D721Med (cell line): ENCODE results near the gene CCDC178.
"Not testable (repeated sequence)": the region's sequence is repeated elsewhere in the genome, so short reads cannot be mapped to it uniquely, and the experiment has no call there.

ENCODE experiments used
- DNase-seq: peaks from one replicate; pipeline ENCODE4 v3.0.0; 2011; ENCODE audit warnings: low spot score; ENCODE audit not compliant: insufficient read length
- FAIRE-seq: peaks from 2 replicates; lab custom pipeline; 2011; peaks lifted over from hg19 to GRCh38; lab: Jason Lieb, UNC
- TF ChIP-seq, protein P1 (sequence below): IDR thresholded peaks from 2 replicates; pipeline ENCODE4 v1.5.1; 2012; ENCODE audit warnings: mild to moderate bottlenecking, control low read depth; ENCODE audit not compliant: insufficient read depth; ENCODE audit errors: missing control alignments

Gene CCDC178

DNA sequence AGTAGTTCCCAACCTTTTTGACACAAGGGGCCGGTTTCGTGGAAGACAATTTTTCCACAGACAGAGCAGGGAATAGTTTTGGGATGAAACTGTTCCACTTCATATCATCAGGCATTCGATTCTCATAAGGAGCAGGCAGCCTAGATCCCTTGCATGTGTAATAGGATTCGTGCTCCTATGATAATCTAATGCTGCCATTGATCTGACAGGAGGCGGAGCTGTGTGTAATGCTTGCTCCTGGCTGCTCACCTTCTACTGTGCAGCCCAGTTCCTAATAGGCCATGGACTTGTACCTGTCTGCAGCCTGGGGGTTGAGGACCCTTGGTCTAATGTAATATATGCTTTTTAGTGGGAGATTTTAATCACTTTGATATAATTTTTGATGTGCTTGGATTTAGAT lies 479.0 kb downstream of the CCDC178 start:
- TF ChIP-seq, protein P1, sequence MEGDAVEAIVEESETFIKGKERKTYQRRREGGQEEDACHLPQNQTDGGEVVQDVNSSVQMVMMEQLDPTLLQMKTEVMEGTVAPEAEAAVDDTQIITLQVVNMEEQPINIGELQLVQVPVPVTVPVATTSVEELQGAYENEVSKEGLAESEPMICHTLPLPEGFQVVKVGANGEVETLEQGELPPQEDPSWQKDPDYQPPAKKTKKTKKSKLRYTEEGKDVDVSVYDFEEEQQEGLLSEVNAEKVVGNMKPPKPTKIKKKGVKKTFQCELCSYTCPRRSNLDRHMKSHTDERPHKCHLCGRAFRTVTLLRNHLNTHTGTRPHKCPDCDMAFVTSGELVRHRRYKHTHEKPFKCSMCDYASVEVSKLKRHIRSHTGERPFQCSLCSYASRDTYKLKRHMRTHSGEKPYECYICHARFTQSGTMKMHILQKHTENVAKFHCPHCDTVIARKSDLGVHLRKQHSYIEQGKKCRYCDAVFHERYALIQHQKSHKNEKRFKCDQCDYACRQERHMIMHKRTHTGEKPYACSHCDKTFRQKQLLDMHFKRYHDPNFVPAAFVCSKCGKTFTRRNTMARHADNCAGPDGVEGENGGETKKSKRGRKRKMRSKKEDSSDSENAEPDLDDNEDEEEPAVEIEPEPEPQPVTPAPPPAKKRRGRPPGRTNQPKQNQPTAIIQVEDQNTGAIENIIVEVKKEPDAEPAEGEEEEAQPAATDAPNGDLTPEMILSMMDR: no peak
- FAIRE-seq (peak; percentile 97), DNase-seq (no peak)

- no peak for DNase-seq
- no peak for FAIRE-seq
- TF ChIP-seq, protein P1: no peak
Observed at GRCh38 chr18:32958746-32959145, 481.8 kb downstream of the CCDC178 start.

GRCh38 chr18:32956591-32957315 lies 483.8 kb downstream of the CCDC178 start:
- TF ChIP-seq, protein P1: no peak
- no peak for DNase-seq

DNA sequence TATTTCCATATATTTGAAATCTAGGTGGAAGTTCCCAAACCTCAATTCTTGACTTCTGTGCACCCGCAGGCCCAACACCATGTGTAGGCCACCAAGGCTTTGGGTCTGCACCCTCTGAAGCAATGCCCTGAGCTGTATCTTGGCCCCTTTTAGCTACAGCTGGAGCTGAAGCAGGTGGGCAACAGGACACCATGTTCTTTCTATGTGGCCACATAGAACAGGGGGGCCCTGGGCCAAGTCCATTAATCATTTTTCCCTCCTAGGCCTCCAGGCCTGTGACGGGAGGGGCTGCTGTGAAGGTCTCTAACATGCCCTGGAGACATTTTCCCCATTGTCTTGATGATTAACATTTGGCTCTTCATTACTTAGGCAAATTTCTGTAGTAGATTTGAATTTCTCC lies 488.2 kb downstream of the CCDC178 start:
- not testable (repeated sequence) for FAIRE-seq, DNase-seq

More at GRCh38 chr18:32956591-32957315, 483.8 kb downstream of the CCDC178 start:
- peak; percentile 80 for FAIRE-seq

DNA sequence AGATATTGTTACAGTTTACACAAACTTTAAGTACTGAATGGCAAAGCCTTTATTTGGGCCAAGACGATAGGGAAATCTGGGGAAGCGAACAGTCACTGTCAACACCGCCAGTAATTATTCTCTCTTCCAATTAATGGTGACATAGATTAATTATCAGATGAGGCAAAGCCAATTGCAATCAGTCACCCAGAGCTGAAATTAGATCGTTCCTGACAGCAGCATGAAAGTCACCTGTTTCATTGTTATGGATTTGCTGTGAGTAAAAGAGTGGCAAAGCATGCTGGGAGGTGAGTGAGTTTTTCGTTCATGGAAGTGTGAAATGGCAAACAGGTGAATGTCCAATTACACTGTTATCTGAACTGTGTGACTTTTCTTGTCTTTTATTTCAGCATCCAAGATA lies 502.9 kb downstream of the CCDC178 start:
- TF ChIP-seq, protein P1: no peak
- FAIRE-seq (peak; percentile 97), DNase-seq (no peak)

DNA sequence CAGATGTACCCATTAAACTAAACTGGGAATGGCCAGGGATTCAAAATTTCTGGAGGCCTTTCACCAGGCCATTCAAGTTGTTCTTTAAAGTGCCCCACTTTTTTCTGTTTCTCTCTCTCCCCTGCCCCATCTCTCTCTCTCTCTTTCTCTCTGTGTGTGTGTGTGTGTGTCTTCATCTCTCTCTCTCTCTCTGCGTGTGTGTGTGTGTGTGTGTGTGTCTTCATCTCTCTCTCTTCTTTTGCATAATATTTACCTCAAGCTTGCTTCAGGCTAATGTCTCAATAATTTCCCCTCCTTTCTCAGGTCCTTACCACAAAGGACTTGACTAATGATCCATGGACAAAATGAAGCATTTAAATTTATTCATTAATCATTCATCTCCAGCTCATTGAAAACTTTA lies 503.5 kb downstream of the CCDC178 start:
- DNase-seq: no peak
- TF ChIP-seq, protein P1: no peak
- FAIRE-seq: no peak

GRCh38 chr18:32934201-32934600 lies 506.3 kb downstream of the CCDC178 start:
- TF ChIP-seq, protein P1: no peak
- DNase-seq (no peak), FAIRE-seq (peak; percentile 21)
